ENCODE results near the gene SLTM.
"Not testable (repeated sequence)": the region's sequence is repeated elsewhere in the genome, so short reads cannot be mapped to it uniquely, and the experiment has no call there.

SLTM gene

GRCh38 chr15:58924327-58924726, 9.2 kb downstream of the SLTM start:
- DNase-seq = no peak

GRCh38 chr15:58923696-58924300, 9.7 kb downstream of the SLTM start:
- no peak for DNase-seq

- no peak for DNase-seq
Measured at GRCh38 chr15:58923284-58923683, 10.2 kb downstream of the SLTM start.

GRCh38 chr15:58921267-58921790, 12.2 kb downstream of the SLTM start:
- no peak for DNase-seq

GRCh38 chr15:58920447-58920846, 13.0 kb downstream of the SLTM start:
- DNase-seq = not testable (repeated sequence)

- DNase-seq = no peak
Measured at GRCh38 chr15:58919232-58919631, 14.2 kb downstream of the SLTM start.

- DNase-seq = no peak
Measured at GRCh38 chr15:58918239-58918638, 15.2 kb downstream of the SLTM start.

- not testable (repeated sequence) for DNase-seq
Measured at GRCh38 chr15:58917613-58918129, 15.8 kb downstream of the SLTM start.

- no peak for DNase-seq
Measured at GRCh38 chr15:58916962-58917361, 16.5 kb downstream of the SLTM start.

- no peak for DNase-seq
Measured at GRCh38 chr15:58910456-58910855, 23.0 kb downstream of the SLTM start.

- DNase-seq = no peak
Measured at GRCh38 chr15:58909616-58910015, 23.9 kb downstream of the SLTM start.

GRCh38 chr15:58908550-58909309, 24.7 kb downstream of the SLTM start:
- no peak for DNase-seq

- no peak for DNase-seq
Measured at GRCh38 chr15:58900631-58901030, 32.8 kb downstream of the SLTM start.

GRCh38 chr15:58898150-58898680, 35.3 kb downstream of the SLTM start:
- DNase-seq = no peak

- no peak for DNase-seq
Measured at GRCh38 chr15:58889363-58889762, 44.1 kb downstream of the SLTM start.

GRCh38 chr15:58886921-58887320, 46.6 kb downstream of the SLTM start:
- no peak for DNase-seq

- not testable (repeated sequence) for DNase-seq
Measured at GRCh38 chr15:58883926-58884325, 49.6 kb downstream of the SLTM start.

GRCh38 chr15:58882243-58882642, 51.2 kb downstream of the SLTM start:
- no peak for DNase-seq

- no peak for DNase-seq
Measured at GRCh38 chr15:58880320-58880719, 53.2 kb downstream of the SLTM start.

- DNase-seq = no peak
Measured at GRCh38 chr15:58877999-58878825, 55.3 kb downstream of the SLTM start.

GRCh38 chr15:58876306-58877106, 57.0 kb downstream of the SLTM start:
- DNase-seq = no peak

GRCh38 chr15:58875343-58875742, 58.1 kb downstream of the SLTM start:
- no peak for DNase-seq

All from activated CD4-positive, CD25-positive, alpha-beta regulatory T cell treated with anti-CD3 and anti-CD28 coated beads, Interleukin-2, amount 50 U/mL, for 72 hours (primary cell).